ENCODE data around the gene DPP8. TPM values are rescaled to one million over a fixed set of nuclear protein-coding genes. Genes with fewer than 3 reads are reported as not detected.

DPP8 gene
- total and polyA plus RNA-seq, 9 donors = 13.7 to 36.5 (median 33.6) TPM

GRCh38 chr15:65412556-65412955 lies 104.9 kb downstream of the DPP8 start:
- Histone ChIP-seq H3K27ac (no peak overlapping the region), H3K9me3 (no peaks in the 10 kb centered on the region), H3K36me3 (no peaks in the 10 kb centered on the region), H3K4me3 (no peak overlapping the region), H3K4me1 (ENCODE audit: insufficient read depth) (peaks cover 14% of the 10 kb centered on the region), H3K27me3 (no peaks in the 10 kb centered on the region)
- intact Hi-C loops (cut with DNase I) = no loop called here
- no peak for DNase-seq
- no peak for TF ChIP-seq CTCF (IDR thresholded peaks at IDR 0.05)
- no peak for TF ChIP-seq EP300 (IDR thresholded peaks at IDR 0.05)
- TF ChIP-seq POLR2A (IDR thresholded peaks at IDR 0.05) = no peak
- WGBS, 3 donors = 13 to 19% (median 19%) methylated on average over 1 of the region's 1 CpG

- Histone ChIP-seq H3K27ac (no peak overlapping the region), H3K36me3 (no peaks in the 10 kb centered on the region), H3K9me3 (no peaks in the 10 kb centered on the region), H3K4me1 (ENCODE audit: insufficient read depth) (peaks cover 13% of the 10 kb centered on the region), H3K27me3 (no peaks in the 10 kb centered on the region), H3K4me3 (no peak overlapping the region)
- no peak for DNase-seq
- intact Hi-C loops (cut with DNase I) = no loop called here
- WGBS, 3 donors = 69 to 80% (median 77%) methylated on average over 5 of the region's 5 CpGs
- no peak for TF ChIP-seq CTCF (IDR thresholded peaks at IDR 0.05)
- TF ChIP-seq EP300 (IDR thresholded peaks at IDR 0.05) = no peak
- TF ChIP-seq POLR2A (IDR thresholded peaks at IDR 0.05) = no peak
Measured at GRCh38 chr15:65411465-65412071, 105.9 kb downstream of the DPP8 start.

GRCh38 chr15:65410972-65411371 lies 106.5 kb downstream of the DPP8 start:
- WGBS, 3 donors = 70 to 85% (median 78%) methylated on average over 10 of the region's 10 CpGs
- Histone ChIP-seq H3K36me3 (no peaks in the 10 kb centered on the region), H3K9me3 (no peaks in the 10 kb centered on the region), H3K4me1 (ENCODE audit: insufficient read depth) (peaks cover 13% of the 10 kb centered on the region), H3K4me3 (no peak overlapping the region), H3K27me3 (no peaks in the 10 kb centered on the region), H3K27ac (no peak overlapping the region)
- DNase-seq = no peak
- no peak for TF ChIP-seq CTCF (IDR thresholded peaks at IDR 0.05)
- TF ChIP-seq EP300 (IDR thresholded peaks at IDR 0.05) = no peak
- TF ChIP-seq POLR2A (IDR thresholded peaks at IDR 0.05) = no peak
- intact Hi-C loops (cut with DNase I) = no loop called here

GRCh38 chr15:65410036-65410435 lies 107.5 kb downstream of the DPP8 start:
- WGBS, 3 donors = 89 to 92% (median 91%) methylated on average over 11 of the region's 11 CpGs
- H3K9me3 ChIP-seq = no peaks in the 10 kb centered on the region
- TF ChIP-seq EP300 (IDR thresholded peaks at IDR 0.05) (no peak), CTCF (IDR thresholded peaks at IDR 0.05) (no peak), POLR2A (IDR thresholded peaks at IDR 0.05) (no peak)
- H3K27me3 ChIP-seq = no peaks in the 10 kb centered on the region
- H3K4me3 ChIP-seq = no peak overlapping the region
- H3K36me3 ChIP-seq = no peaks in the 10 kb centered on the region
- intact Hi-C loops (cut with DNase I) = no loop called here
- no peak overlapping the region for H3K27ac ChIP-seq
- DNase-seq = no peak
- H3K4me1 ChIP-seq (ENCODE audit: insufficient read depth) = peaks cover 8% of the 10 kb centered on the region
